Omental fat pad (tissue), 4 donors: ENCODE measurements around the gene SRI. TPM values are rescaled to one million over a fixed set of nuclear protein-coding genes. Genes with fewer than 3 reads are reported as not detected.
"Not testable (repeated sequence)": the region's sequence is repeated elsewhere in the genome, so short reads cannot be mapped to it uniquely, and the experiment has no call there.

Experiments used
- ATAC-seq: fragments of 150-250 bp; one replicate; pipeline ENCODE4 v1.9.1; 2016; ENCODE audit warnings: mild to moderate bottlenecking, moderate library complexity; ENCODE audit not compliant: low FRiP score
- DNase-seq: peaks from one replicate; pipeline ENCODE4 v3.0.0-alpha.2; 2019; ENCODE audit warnings: low spot score
- CTCF ChIP-seq, 3 donors: fragments of 450-650 bp; IDR thresholded peaks; one replicate each; pipeline ENCODE4 v1.5.1; 2016 to 2017; ENCODE audit warnings: antibody characterized with exemption in 3 of 3, mild to moderate bottlenecking in 3 of 3, moderate library complexity in 2 of 3
- total RNA-seq, 4 donors: library from RNA; depleted of rRNA; stranded (reverse); fragments of >200 nt; gene quantifications; one replicate each; pipeline ENCODE4 v1.1.0, GENCODE V29; 2016

Gene SRI
- 100 to 1,000 TPM in 1 of 4 donors, 10 to 100 TPM in 3; 67.5 to 102 (median 73.1) TPM for total RNA-seq

- TF ChIP-seq CTCF (IDR thresholded peaks at IDR 0.05) = peak in 2 of 3 donors; percentile 61 to 72
- ATAC-seq = peak; percentile 99
- DNase-seq = peak; percentile 56
Observed at GRCh38 chr7:88219781-88220747, at the start of gene SRI. Gene SRI (minus strand): TSS chr7:88220038. CDS start chr7:88220026, 12 bp downstream.

GRCh38 chr7:88269586-88269985 is 49.7 kb upstream of the SRI start:
- DNase-seq (no peak), ATAC-seq (no peak)
- TF ChIP-seq CTCF (IDR thresholded peaks at IDR 0.05) = no peak

- no peak for DNase-seq
- no peak for ATAC-seq
- TF ChIP-seq CTCF (IDR thresholded peaks at IDR 0.05) = no peak
Observed at GRCh38 chr7:88268858-88269257, 49.0 kb upstream of the SRI start.

GRCh38 chr7:88268051-88268450 is 48.2 kb upstream of the SRI start:
- TF ChIP-seq CTCF (IDR thresholded peaks at IDR 0.05) = no peak
- no peak for ATAC-seq

GRCh38 chr7:88267421-88267820 is 47.6 kb upstream of the SRI start:
- DNase-seq (no peak), ATAC-seq (no peak)
- no peak for TF ChIP-seq CTCF (IDR thresholded peaks at IDR 0.05)

More at GRCh38 chr7:88268051-88268450, 48.2 kb upstream of the SRI start:
- no peak for DNase-seq

- not testable (repeated sequence) for ATAC-seq
Observed at GRCh38 chr7:88264987-88265386, 45.1 kb upstream of the SRI start.

GRCh38 chr7:88262562-88262961 is 42.7 kb upstream of the SRI start:
- ATAC-seq (no peak), DNase-seq (no peak)
- TF ChIP-seq CTCF (IDR thresholded peaks at IDR 0.05) = no peak

More at GRCh38 chr7:88264987-88265386, 45.1 kb upstream of the SRI start:
- not testable (repeated sequence) for DNase-seq
